GM18907 (cell line): Measurements from ENCODE around the gene SMPD2.
"Not testable (repeated sequence)": the region's sequence is repeated elsewhere in the genome, so short reads cannot be mapped to it uniquely, and the experiment has no call there.

Experiments
- ATAC-seq: cut with Tn5 transposase; IDR thresholded peaks from one replicate; pipeline ENCODE4 v1.9.1; 2021; ENCODE audit warnings: mild to moderate bottlenecking, moderate library complexity; ENCODE audit not compliant: unreplicated experiment

The SMPD2 gene

DNA sequence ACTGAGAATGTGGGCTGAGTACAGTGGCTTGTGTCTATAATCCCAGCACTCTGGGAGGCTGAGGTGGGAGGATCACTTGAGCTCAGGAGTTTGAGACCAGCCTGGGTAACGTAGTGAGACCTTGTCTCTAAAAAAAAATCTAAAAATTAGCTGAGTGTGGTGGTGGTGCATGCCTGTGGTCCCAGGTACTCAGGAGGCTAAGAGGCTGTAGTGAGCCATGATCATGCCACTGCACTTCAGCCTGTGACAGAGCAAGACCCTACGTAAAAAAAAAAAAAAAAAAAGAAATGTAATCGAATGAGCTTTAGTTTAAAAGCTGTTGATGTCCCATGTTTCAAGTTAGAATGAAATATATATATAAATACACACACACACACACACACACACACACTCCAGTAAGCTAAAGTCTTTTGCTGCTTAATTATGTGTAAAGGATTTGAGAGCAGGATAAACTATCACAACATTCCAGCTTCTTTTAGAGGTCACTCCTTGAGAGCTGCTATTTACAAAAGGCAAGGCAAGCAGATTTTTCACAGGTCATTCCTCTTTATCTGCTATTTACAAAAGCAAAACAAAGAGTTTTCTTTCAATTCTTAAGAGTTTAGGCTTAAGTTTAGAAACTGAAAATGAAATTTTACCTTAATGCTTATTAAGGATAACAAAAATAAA is 19.8 kb downstream of the SMPD2 start:
- no peak for ATAC-seq

GRCh38 chr6:109461205-109461604 is 20.7 kb downstream of the SMPD2 start:
- not testable (repeated sequence) for ATAC-seq

GRCh38 chr6:109461733-109462526 is 21.4 kb downstream of the SMPD2 start:
- ATAC-seq: no peak

- ATAC-seq: no peak
Measured at GRCh38 chr6:109465772-109466171, 25.2 kb downstream of the SMPD2 start.

- ATAC-seq: no peak
Measured at GRCh38 chr6:109466212-109466923, 25.8 kb downstream of the SMPD2 start.

DNA sequence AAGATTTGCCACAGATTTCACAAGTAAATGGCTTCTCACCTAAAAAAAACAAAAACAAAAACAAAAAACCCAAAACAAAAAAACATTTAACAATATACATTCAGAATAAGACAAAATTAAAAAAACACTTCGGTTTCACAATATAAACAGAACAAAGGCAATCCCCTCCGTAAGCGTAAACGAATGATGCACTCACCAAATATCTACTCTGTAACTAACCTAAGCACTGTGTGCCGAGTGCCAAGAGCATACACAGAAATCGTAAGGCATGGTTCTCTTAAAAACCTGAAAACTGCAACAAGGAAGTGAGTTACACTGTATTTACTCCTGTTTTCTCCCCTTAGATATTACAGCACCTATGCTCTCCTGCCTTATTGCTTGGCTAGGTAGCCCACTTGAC is 27.2 kb downstream of the SMPD2 start:
- no peak for ATAC-seq

DNA sequence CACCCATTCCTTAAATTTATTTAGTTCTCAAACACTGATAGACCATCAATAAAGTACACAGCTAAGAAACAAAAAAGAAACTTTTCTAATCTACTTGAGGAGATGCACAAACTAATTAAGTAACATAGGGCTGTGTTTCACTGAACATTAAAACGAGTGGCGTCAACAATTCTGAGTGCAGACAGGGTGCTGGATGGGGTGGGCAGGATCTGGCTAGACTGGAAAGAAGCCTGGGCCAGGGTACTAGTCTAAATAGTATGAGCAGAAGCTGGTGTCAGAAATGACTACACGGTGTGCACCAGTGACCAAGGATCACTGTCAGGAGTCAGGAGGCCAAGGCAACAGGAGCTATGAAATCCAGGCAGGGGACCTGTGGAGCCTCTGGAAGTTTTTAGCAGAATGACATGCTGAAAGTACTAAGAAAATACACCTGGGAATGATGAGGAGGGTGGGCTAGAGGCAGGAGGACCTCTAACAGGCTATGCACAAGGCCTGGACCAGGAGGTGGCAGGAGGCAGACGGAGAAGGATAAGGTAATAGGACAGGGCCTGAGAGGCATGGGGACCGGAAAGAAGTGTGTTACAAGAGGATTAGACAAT is 29.2 kb downstream of the SMPD2 start:
- no peak for ATAC-seq

GRCh38 chr6:109471105-109471810 is 30.7 kb downstream of the SMPD2 start:
- no peak for ATAC-seq

- peak; percentile 62 for ATAC-seq
Measured at GRCh38 chr6:109472132-109472995, 31.8 kb downstream of the SMPD2 start.

DNA sequence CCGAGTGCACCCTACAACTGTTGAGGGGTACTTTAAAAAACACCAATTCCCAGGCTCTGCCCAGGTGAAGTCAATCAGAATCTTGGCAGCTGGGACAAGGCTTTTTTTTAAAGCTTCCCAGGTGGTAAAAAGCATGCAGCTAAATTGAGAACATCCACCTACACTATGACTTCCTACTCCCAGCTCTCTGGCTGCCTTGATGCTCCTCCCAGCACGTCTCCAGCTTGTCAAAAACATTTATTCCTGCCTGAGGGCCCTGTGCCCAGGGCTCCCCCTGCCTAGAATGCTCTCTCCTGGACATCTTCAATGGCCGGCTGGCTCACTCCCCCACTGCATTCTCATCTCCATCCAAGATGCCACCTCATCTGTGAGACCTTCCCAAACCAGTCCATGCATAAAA is 32.6 kb downstream of the SMPD2 start:
- no peak for ATAC-seq

GRCh38 chr6:109474995-109475394 is 34.5 kb downstream of the SMPD2 start:
- ATAC-seq: no peak

DNA sequence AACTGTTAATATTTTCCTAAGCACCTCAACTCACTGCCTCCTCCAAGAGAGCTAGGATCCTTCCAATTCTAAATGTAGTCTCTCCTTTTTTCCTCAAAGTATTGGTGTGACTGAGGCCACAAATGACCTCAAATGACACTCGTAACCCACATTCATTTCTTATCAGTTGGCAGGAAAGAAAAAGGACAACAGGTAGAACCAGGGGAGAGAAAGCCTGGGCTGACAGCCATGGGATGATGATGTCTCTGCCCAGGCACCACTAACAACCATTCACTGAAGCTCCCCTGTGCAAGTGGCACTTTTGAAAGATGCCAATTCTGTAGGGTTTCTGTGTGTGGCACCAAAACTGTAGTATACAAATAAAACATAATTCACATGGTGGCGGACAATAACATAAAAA is 35.1 kb downstream of the SMPD2 start:
- no peak for ATAC-seq

- ATAC-seq: no peak
Measured at GRCh38 chr6:109477184-109477583, 36.7 kb downstream of the SMPD2 start.

- peak; percentile 74 for ATAC-seq
Measured at GRCh38 chr6:109477725-109478124, 37.2 kb downstream of the SMPD2 start.

- ATAC-seq: no peak
Measured at GRCh38 chr6:109478222-109478805, 37.8 kb downstream of the SMPD2 start.

DNA sequence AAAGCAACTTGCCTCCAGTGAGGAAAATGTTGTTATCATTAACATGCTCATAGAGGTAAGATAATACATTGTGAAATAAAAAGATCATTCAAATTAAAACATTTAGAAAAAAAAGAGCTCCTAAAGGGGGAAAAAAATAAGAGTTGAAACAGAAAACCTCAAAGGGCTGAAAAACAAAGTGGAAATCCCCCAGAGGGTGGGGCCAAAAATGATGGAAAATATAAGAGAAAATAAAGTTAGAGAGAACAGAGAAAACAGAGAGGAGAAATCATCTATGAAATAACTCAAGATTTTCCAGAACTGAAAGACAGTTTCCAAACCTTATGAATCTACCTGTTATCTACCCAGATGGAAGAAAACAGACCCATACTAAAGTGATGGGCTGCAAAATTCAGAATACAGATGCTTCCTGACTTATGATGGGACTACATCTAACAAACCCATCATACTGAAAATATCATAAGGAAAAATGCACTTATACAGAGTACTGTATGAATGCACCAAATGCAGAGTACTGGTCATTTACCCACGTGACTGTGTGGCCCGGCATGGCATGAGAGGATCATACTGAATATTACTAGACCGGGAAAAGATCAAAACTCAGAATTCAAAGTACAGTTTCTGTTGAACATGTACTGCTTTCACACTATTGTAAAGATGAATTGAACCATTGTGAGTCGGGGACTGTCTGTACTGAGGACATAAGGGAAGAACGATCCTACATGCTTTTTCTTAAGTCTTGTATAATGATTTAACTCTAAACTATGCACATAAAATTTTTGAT is 38.5 kb downstream of the SMPD2 start:
- ATAC-seq: no peak

- ATAC-seq: no peak
Measured at GRCh38 chr6:109480993-109481480, 40.5 kb downstream of the SMPD2 start.

GRCh38 chr6:109482905-109483734 is 42.6 kb downstream of the SMPD2 start, which contains the start of gene ZBTB24:
Gene ZBTB24, minus strand, starts transcription at chr6:109483219. Its CDS starts 1,193 bp downstream, at chr6:109482026.
- ATAC-seq: peak; percentile 85
